Coronary artery (tissue), 2 donors: ENCODE results near the gene UVSSA.

ENCODE experiments used
- DNase-seq: peaks from one replicate; pipeline ENCODE4 v3.0.0-alpha.2; 2017; ENCODE audit warnings: low spot score
- H3K27ac ChIP-seq, 2 donors: fragments of 200-600 bp; sonication (generic); one replicate each; pipeline ENCODE4 v1.5.1; 2016 to 2019
- H3K4me3 ChIP-seq: fragments of 200-600 bp; sonication (generic); 2 replicates; pipeline ENCODE4 v1.5.1; 2016; ENCODE audit warnings: mild to moderate bottlenecking, moderate library complexity
- TF ChIP-seq, protein P1 (sequence below): fragments of 200-600 bp; sonication (generic); IDR thresholded peaks from one replicate; pipeline ENCODE4 v1.5.1; 2019; ENCODE audit warnings: antibody characterized with exemption

The UVSSA gene

GRCh38 chr4:1358421-1359143 is 11.6 kb downstream of the UVSSA start:
- no peak overlapping the region for H3K4me3 ChIP-seq
- TF ChIP-seq, protein P1, sequence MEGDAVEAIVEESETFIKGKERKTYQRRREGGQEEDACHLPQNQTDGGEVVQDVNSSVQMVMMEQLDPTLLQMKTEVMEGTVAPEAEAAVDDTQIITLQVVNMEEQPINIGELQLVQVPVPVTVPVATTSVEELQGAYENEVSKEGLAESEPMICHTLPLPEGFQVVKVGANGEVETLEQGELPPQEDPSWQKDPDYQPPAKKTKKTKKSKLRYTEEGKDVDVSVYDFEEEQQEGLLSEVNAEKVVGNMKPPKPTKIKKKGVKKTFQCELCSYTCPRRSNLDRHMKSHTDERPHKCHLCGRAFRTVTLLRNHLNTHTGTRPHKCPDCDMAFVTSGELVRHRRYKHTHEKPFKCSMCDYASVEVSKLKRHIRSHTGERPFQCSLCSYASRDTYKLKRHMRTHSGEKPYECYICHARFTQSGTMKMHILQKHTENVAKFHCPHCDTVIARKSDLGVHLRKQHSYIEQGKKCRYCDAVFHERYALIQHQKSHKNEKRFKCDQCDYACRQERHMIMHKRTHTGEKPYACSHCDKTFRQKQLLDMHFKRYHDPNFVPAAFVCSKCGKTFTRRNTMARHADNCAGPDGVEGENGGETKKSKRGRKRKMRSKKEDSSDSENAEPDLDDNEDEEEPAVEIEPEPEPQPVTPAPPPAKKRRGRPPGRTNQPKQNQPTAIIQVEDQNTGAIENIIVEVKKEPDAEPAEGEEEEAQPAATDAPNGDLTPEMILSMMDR: no peak
- DNase-seq: no peak
- H3K27ac ChIP-seq: no peak overlapping the region

GRCh38 chr4:1359144-1359501 is 12.1 kb downstream of the UVSSA start:
- TF ChIP-seq, protein P1: no peak
- DNase-seq: no peak
- H3K27ac ChIP-seq: no peak overlapping the region
- H3K4me3 ChIP-seq: no peak overlapping the region

- DNase-seq: no peak
- TF ChIP-seq, protein P1: no peak
- H3K4me3 ChIP-seq: no peak overlapping the region
- peak overlapping the region in 1 of 2 donors; percentile 26 for H3K27ac ChIP-seq
These were observed 13.0 kb downstream of the UVSSA start for GRCh38 chr4:1359976-1360375.

DNA sequence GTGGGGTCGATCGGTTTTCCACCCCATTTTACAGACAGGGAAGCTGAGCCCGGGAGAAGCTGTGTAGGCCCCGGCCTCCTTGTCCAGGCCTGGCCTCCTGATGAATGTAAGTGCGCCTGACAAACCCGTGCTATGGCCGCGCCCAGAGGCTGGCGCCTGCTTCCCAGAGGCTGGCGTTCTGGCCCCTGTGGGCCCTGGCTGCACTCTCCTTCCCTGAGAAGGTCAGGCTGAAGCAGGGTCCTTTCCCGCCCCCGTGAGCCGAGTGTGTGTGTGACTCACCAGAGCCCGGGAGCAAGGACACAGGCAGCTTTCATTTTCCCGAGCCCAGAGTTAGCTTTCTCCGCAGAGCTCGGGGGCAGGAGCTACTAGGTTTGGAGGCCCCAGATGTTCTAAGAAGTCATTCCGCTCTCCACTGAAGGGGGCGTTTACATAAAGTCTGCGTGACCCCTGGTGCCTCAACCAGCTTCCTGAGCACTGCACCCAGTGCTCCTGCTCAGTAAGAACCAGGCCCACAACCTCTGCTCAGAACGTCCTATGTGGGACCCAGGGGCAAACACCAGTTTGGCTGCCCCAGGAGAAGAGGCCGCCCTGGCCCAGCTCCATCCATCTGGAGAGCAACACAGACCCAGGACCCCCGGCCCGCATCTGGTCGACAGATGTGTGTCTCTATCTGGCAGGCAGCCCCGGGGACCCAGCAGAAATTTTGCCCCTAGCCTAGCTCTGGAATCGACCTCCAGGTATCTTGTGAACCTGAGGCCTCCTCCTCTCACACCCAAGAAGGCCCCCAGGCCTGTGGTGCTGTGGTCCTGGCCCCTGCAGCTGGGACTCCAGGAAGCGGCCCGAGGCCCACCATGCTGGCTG is 13.6 kb downstream of the UVSSA start:
- no peak overlapping the region for H3K4me3 ChIP-seq
- no peak for DNase-seq
- TF ChIP-seq, protein P1: no peak
- peak overlapping the region in 1 of 2 donors; percentile 26 for H3K27ac ChIP-seq

- H3K27ac ChIP-seq: no peak overlapping the region
- TF ChIP-seq, protein P1: no peak
- no peak for DNase-seq
- H3K4me3 ChIP-seq: no peak overlapping the region
These were observed 14.4 kb downstream of the UVSSA start for GRCh38 chr4:1361431-1361830.

DNA sequence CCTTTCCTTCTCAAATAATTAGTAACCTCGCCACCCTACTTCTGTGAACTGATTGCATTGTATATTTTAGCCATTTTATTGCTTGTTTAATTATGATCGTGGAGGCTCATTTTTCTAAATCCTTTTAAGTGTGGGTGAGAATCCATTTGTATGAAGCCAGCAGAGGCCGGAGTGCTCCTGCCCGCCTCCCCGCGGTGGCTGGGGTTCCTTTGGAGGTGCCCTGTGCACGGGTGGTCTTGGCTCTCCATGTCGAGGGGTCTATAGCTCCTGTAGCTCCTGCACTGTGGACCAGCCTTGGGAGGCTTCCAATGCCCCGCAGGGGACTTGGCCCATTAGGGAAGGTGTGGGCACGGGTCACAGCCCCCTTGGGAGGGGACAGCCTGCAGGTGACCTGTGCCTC is 15.0 kb downstream of the UVSSA start:
- DNase-seq: no peak
- Histone ChIP-seq H3K27ac (no peak overlapping the region), H3K4me3 (no peak overlapping the region)
- TF ChIP-seq, protein P1: no peak
